DMS79 treated with DMSO at 0.1 percent for 48 hours (cell line): ENCODE results near the gene ZDHHC14.
A peak's percentile ranks its signal among the peaks of the same experiment; 100 is the strongest.
"Not testable (repeated sequence)": the region's sequence is repeated elsewhere in the genome, so short reads cannot be mapped to it uniquely, and the experiment has no call there.

Experiments used
- DNase-seq: peaks from one replicate; lab custom pipeline; 2025; lab: John Stamatoyannopoulos, UW

The ZDHHC14 gene

GRCh38 chr6:157406661-157407060 is 25.7 kb downstream of the ZDHHC14 start:
- DNase-seq, result no peak

GRCh38 chr6:157407646-157408045 is 26.7 kb downstream of the ZDHHC14 start:
- no peak for DNase-seq

- not testable (repeated sequence) for DNase-seq
Observed at GRCh38 chr6:157408427-157408826, 27.4 kb downstream of the ZDHHC14 start.

DNA sequence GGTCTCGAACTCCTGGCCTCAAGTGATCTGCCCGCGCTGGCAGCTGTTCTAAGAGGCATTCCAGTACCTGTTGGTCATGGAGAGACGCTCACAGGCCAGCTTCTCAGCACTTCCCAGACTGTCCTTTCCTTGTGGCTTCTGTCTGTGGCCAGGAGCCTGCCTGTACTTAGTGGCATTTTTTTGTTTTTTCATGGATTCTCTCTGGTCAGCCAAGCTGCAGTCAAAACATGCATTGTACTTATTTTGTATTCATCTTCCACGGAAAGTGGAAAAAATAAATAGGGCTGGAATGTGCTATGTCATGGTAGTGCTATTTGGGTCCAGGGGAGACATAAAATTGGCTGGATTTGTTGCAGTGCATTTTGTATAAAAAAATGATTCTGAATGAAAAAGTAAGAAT is 29.1 kb downstream of the ZDHHC14 start:
- DNase-seq, result no peak

GRCh38 chr6:157411368-157411767 is 30.4 kb downstream of the ZDHHC14 start:
- DNase-seq, result no peak

GRCh38 chr6:157412791-157413190 is 31.8 kb downstream of the ZDHHC14 start:
- DNase-seq, result no peak

- DNase-seq, result no peak
Observed at GRCh38 chr6:157420497-157420896, 39.5 kb downstream of the ZDHHC14 start.

GRCh38 chr6:157424491-157425020 is 43.6 kb downstream of the ZDHHC14 start:
- no peak for DNase-seq

- no peak for DNase-seq
Observed at GRCh38 chr6:157427969-157428368, 47.0 kb downstream of the ZDHHC14 start.

- DNase-seq, result no peak
Observed at GRCh38 chr6:157428427-157429202, 47.6 kb downstream of the ZDHHC14 start.

DNA sequence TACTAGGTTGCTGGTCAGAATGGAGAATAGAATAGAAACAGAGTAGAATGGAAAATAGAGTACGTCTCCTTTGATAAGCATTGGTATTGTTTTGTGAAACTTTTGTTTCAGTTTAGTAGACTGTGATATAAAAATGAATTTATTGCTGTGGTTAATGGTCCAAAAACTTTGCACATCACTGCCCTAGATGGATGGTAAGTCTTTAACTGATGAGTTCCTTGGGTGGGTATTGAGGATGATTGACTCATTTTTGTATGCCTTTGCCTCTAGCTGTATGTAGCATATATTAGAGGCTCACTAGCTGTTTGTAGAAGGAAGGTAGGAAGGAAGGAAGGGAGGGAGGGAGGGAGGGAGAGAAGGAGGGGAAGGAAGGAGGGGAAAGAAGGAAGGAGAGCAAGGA is 48.3 kb downstream of the ZDHHC14 start:
- no peak for DNase-seq

DNA sequence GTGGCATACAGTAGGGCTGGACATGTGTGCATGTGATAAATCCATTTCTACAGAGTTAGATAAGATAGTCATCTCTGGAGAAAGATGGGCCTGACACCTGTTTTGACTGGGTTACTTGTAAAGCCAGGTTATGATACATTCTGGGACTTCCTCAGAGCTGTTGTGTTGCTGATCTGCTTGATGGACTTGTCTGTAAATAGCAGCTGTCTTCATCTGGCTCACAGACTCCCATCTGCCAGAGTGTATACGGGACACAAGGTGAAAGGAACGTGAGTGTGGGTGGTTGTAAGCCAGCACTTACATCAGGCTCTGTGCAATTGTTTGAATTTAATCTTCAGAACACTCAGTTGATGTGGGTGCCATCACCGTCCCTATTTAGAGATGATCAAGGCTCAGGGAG is 49.8 kb downstream of the ZDHHC14 start:
- DNase-seq, result no peak

DNA sequence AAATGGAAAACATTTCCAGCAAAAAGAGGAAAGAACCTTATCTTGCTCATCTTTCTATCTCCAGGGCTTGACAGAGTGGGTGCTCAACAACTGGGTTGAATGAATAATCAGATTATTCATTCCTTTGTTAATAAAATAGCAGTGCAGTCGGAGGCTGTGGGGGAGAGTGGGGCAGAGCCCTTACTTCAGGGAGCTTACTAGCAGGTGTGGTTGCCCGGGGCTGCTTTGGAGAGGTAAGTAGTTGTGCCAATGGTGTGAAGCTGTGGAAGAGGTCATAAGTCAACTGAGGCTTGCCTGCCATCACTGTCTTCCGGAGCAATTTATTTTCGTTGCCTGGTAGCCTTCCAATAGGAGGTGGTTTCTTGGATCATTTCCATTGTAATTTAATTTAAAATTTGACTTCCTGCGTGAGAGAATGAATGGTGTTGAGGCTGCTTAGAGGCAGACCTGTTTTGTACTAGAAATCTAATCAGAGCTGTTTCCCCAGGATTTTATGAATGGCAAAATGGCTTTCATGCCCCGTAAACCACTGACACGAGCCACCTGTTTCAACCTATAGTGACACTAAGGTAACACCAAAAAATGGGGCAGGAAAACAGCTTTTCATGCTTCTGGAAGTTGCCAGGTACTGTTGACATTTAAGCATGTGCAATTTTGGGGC is 51.4 kb downstream of the ZDHHC14 start:
- DNase-seq, result peak; percentile 19

- peak; percentile 46 for DNase-seq
Observed at GRCh38 chr6:157432892-157433265, 51.9 kb downstream of the ZDHHC14 start.

- DNase-seq, result no peak
Observed at GRCh38 chr6:157433678-157434081, 52.7 kb downstream of the ZDHHC14 start.

DNA sequence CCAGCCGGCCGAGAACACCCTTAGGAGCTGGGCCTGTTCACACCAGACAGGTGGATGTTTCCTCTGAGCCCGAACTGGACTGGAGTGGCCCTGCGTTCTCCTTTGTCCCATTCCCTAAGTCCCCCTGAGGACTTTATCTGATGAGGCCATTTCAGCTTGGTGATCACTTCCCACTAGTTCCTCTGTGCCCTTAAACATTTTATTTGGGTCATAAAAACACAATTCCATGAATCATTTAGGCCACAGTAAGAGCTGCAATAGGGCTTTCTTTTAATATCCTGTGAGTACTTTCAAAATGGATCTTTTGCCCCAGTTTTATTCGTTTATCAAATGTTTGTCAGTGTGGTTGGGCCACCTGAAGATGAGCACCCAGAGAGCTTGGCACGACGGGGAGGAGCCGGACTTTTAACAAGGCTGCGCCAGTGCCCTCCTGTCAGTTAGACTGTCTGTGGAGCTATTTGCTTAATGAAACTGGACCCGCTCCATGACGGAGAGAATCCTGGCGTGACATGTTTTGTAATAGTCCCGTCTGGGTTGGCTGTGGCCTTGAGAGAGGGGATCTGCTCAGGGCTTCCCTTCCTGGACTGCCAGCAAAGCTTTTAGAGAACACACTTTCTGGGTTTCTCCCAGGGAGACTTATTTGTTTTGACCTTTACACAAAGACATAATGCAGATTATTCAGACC is 53.5 kb downstream of the ZDHHC14 start:
- no peak for DNase-seq

- DNase-seq, result no peak
Observed at GRCh38 chr6:157436219-157436943, 55.4 kb downstream of the ZDHHC14 start.

- no peak for DNase-seq
Observed at GRCh38 chr6:157436944-157437336, 56.0 kb downstream of the ZDHHC14 start.

DNA sequence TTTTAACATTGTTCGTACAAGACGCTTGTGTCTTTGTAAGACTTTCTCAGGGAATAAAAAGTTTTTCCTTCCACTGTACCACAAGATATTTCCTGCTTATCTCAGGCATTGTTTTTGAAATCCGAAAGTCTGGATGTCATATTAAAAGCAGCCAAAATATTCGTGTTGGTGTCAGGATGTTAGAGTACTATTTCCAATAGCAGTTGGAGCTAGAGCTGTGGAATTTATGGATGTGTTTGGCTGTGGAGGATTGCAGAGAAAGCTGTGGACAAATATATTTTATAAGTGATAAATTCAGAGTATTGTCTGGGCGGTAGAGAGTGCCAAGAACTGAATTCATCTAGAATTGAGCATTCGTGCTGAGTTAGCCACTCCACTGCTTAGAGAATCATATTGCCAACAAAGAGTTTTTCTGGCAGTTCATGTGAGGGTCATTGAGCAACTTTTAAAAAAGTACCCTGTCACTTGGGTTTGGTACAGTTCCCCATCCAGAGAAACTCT is 57.7 kb downstream of the ZDHHC14 start:
- DNase-seq, result no peak

- no peak for DNase-seq
Observed at GRCh38 chr6:157440171-157440570, 59.2 kb downstream of the ZDHHC14 start.

DNA sequence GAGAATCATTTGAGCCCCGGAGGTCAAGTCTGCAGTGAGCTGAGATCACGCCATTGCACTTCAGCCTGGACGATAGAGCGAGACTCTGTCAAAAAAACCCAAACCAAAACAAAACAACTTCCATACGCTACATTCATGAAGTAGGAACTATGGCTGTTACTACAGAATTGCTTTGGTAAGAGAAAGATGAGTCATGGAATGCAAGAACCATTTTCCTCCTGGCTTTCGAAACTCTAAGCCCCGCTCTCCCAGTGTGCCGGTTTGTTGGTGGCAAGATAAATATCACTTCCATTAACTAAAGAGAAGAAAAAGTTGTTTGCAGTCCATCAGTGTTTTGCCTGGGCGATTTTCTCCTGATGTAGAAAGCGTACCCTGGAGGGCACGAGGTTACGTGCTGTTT is 61.3 kb downstream of the ZDHHC14 start:
- DNase-seq, result no peak
